GM03348 (cell line): ENCODE measurements around the gene SPDEF.

Experiments
- DNase-seq: peaks from one replicate; pipeline ENCODE4 v3.0.0; 2012; ENCODE audit warnings: low spot score

The SPDEF gene

DNA sequence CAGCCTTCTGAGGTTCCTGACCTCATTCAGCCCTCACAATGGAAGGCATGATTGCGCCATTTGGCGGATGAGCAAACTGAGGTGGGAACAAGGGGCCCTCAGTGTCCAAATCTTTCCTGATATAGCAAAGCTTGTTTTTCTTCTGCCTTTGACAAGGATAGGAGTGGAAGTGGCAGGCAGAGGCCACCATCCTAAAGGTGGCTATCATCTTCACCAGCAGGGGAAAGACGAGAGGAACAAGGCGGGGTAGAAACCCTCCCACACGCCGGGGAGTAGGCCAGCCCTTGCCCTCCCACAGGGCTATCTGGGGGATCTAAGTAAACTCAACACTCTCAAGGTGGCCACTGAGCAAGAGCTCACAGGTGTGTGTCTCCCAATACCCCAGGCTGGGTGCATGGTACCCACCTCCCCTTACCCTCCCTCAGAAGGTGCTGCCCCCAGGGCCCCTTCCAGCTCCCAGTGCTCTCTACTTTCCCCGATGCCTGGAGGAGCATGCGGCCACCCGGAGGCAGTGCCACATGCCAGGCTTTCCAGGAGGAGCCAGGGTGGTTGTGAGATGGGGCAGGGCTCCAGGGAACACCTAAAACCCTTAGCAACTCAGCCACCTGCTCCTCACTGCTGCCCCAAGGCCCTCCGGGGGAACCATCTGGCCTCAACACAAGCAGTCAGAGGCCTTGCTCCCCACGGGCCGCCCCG lies 11.2 kb downstream of the SPDEF start:
- no peak for DNase-seq

DNA sequence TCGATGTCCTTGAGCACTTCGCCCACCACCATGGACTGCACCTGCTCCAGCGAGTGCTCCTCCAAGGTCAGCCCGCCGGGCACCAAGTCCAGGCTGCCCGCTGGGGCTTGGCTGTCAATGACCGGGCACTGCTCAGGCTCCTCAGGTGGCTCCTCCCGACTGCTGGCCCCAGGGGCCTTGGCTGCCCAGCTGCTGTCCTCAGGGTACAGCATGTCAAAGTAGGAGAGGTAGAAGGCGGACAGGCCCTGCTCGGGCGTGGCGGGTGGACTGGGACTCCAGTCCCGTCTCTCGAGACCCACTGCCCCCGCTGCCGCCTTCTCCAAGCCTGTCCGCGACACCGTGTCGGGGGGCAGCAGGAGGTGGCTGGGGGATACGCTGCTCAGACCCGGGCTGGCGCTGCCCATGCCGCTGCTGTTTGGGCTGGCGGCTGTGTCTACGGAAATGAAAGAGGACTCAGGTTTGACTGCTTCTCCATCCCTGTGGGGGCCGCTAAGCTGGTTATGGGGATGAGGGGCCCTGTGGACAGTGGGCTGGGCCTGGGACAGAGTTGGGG lies 12.0 kb downstream of the SPDEF start:
- DNase-seq, result no peak

DNA sequence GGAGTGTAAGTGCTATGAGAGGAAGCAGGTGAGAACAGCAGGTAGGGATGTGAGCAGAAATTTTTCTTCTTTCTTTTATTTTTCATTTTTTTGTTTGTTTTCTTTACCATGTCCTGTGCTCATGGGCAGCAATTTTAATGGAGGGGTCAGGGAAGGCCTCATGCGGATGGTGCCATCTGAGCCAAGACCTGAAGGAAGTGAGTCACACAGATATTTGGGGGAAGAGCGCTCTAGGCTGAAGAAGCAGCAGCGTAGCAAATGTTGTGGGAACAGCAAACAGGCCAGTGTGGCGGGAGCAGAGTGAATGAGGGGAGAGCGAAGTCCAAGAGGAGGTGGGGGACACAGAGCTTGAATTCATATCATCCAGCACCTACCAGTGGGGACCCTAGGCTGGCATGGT lies 12.7 kb downstream of the SPDEF start:
- DNase-seq, result no peak

DNA sequence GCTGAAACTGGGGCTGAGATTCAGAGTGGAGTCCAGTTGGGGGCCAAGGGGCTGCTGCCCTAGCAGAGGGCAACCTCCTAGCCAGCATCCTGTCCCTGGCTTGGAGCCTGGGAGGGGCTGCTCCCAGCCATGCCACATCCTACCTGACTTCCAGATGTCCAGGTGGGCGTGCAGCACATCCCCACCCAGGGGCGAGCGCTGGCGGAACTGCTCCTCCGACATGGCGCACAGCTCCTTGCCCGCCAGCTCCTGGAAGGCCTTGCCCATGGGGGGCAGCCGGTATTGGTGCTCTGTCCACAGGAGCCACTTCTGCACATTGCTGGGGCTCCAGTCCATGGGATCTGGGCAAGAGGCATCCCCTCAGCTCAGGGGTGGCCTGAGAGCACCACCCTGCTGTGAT lies 15.3 kb downstream of the SPDEF start:
- no peak for DNase-seq

DNA sequence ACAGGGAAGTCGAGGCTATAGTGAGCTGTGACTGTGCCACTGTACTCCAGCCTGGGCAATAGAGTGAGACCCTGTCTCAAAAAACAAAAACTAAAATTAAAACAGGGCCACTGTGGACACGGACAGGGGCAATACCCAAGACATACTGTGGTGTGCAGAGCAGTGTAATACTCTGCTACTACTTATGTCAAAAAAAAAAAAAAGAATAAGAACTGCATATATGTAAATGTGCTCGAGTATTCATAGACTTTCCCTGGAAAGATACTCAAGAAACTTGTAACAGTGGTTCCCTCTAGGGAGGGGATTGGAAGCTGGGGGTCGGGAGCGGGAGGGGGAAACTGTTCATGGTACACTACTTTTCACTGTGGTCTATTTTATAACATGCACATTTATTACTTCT lies 15.9 kb downstream of the SPDEF start:
- no peak for DNase-seq

DNA sequence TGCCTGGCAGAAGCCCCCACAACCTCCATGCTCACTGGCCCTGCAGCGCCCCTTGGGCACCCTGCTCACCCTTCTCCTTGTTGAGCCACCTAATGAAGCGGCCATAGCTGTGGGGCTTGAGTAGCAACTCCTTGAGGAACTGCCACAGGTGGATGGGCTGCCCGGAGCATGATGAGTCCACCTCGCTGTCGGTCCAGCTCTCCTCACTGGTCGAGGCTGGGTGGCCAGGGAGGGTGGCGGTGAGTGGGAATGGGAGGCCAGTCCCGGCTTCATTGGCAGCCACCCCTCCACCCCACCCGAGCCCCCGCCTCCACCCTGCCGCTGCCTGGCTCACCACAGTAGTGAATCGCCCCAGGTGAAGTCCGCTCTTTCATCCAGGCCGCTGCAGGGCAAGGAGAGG lies 16.9 kb downstream of the SPDEF start:
- no peak for DNase-seq

DNA sequence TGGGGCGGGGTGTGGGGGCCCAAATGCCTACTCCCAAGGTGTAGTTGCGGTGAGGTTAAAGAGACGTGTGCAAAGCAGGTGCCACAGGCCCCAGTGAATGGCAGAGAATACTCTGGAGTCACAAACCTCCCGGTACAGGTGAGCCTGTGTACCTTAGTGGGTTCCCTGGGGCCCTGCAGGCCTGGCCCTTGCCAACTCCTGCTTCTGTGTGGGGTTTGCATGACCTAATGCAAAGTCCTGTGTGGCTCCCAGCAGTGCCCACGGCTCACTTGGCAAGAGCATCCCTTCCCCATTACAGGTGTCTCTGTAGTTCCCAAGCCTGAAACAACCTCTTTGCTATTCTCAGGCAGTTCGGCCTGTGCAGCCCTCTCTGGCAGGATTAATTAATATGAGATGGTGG lies 17.5 kb downstream of the SPDEF start:
- DNase-seq, result no peak

DNA sequence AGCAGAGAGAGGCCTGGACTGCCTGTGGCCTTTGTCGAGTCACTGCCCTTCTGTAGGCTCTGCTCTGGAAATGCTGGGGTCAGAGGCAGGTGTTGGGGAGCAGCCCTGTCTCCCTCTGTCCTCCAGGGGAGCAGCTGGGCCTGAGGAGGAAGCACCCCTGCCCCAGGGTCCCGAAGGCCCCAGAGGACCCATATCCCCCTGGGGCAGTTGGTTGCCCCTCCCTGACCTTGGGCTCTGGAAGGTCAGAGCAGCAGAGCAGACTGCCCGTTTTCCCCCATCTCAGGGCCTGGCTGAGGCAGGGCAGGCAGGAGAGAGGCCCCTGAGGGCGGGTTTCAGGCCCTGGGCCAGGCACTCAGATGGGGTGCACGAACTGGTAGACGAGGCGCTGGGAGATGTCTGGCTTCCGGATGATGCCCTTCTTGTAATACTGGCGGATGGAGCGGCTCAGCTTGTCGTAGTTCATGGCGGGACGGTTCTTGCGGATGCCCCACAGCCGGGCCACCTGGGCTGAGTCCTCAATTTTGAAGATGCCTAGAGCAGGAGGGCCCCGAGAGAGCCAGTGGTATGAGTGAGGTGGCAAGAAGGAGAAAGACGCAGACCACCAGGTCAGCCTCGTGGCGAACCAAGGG lies 18.1 kb downstream of the SPDEF start:
- no peak for DNase-seq

DNA sequence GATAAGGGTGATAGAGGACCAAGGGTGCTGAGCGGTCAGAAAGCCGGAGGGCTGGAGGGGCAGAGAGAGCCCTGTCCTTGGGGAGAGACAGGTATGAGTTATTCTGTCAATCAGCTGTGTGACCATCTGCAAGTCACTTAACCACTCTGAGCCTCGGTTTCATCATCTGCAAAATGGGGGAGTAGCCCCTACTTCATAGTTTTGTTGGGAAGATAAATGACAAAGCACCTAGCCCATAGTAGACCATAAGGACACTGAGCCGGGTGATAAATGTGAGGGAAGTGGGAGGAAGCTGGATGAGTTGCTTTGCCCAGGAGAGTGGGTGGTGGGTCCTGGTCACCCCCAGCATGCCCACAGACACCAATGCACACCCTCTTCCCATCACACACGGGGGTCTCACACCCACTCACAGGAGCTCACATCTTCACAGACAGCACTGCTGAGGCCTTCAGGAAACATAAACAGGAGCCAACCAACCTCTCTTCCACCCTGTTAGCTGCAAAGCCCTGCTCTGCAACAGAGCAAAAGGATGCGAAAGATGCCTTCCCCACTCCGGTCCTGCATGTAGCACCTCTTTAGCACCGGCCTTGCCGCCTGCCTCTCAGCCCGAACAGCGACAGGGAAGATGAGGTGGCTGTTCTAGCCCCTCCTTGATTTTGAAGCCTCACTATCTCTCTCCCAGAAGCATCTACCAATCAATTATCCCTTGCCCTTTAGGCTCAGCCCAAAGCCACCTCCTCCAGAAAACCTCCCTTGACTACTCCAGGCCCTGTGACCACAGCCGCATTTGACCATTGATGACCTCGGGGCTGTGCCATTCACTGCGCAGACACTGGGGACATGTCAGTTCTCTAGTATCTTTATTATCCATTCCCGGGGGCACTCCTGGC lies 18.9 kb downstream of the SPDEF start:
- no peak for DNase-seq

DNA sequence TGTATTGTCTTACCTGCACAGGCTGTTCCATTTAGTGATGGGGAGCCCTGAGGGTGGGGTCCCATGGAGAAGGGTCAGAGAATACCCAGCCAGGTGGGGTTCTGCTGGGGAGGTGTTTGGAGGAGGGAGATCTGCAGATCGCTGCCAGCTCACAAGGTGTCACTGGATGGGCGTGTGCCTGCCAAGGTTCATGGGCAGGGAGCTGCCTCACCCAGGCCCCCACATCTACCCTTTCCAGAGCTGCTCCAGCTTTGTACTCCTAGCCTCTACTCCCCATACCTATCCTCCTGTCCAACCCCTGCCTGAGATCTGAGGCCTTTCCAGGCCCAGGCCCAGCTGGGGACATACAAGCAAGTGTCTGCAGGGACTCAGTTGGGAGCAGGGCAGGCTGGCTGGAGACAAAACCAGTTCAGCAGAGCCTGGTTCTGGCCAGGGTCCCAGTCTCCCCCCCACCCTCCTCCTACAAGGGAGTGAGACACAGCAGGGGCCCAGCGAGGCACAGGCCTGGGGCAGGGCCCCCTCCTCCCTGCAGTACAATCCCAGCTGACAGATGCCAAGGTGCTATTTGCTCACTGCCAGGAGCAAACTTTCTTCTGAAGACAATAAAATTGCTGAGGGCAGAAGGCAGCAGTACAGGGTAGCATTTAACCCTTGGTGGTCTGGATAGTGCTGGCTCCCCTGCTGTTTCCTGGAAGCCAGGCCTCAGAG lies 19.7 kb downstream of the SPDEF start:
- DNase-seq, result no peak

DNA sequence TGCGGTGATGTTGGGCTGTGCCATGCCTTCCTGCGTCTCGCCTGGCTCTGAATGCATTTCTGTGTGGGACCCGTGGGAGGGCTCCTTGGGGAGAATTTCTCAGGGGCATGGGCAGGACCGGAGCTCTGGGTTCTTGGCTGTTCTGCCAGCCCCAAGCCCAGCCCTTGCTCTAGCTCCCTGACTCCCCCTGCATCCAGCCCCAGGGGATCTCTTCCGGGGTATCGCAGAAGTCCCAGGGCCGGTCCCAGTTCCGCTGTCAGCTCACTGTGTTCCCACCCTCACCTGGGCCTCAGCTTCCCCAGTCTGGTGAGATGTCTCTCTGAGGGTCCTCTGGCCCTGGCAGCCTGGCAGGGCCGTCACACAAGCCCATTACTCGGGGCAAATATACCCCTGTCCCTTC lies 20.5 kb downstream of the SPDEF start:
- DNase-seq, result no peak

DNA sequence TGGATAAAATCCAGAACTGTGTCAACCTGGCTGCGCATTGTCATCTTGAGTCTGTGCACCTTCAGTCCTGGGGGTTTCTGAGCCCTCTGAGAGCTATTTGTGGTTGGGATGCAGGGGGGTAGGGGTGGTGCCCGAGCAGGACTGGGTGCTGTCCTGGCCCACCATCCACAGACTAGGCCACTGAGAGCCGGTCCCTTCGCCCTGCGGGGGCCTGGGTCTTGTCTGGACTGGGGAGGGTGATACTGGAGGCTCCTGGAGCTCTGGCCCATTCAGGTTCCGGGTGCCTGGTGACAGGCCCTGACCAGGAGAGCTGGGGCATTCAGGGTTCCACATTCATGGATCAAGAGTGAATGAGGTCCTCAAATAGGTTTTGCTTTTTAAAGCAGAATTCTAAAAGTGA lies 20.9 kb downstream of the SPDEF start:
- DNase-seq, result no peak

DNA sequence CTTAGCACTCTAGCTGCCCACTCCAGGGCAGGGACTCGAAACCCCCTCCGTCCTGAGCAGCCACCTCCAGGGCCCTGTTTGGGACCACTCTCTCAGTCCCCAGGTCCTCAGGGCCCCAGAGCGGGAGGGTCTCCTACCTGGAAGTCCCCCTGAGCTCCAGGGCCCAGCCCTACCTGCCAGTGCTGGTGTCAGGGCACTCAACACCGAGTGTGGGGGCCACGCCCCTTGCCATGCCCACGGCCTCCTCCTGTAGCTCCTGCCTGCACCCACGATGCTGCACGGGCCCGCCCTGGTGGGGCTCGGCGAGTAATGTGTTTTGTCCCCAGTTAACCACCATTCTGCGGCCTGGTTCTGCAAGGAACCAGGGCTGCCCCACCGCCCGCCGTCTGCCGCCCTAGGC lies 21.5 kb downstream of the SPDEF start:
- no peak for DNase-seq

DNA sequence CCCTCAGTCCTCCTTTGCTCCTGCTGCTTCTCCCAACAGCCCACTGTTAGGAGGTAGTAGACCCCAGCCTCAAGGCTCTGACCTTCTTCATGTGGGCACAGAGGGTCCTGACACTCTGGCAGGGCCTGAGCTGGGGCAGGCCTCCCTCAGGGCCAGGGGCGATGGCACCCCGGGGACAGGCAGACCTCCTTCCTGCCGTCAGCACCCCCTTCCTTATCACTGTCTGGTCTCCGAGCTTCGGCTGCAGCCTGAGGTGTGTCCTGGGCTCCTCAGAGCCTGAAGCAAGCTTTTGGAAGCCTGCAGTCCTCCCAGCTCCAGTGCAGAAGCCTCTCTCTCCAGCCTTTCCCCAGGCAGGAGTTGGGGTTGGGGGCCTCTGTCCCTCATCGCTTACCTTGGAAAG lies 22.0 kb downstream of the SPDEF start:
- DNase-seq, result no peak

DNA sequence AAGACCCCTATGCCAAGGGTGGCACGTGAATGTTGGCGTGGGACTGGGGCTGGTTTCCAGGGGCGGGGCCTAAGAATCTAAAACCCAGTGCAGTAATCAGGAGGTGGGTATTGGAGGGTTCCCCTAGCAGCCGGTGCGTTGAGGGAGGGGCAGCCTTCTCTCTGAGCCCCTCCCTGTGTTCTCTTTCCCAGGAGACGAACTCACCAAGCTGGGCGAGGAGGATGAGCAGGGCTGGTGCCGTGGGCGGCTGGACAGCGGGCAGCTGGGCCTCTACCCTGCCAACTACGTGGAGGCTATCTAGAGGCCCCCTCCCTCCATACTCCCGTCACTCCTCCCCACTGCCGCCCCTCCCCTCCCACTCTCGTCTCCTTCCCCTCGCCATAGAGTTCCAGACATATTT lies 23.9 kb downstream of the SPDEF start:
- DNase-seq, result no peak

DNA sequence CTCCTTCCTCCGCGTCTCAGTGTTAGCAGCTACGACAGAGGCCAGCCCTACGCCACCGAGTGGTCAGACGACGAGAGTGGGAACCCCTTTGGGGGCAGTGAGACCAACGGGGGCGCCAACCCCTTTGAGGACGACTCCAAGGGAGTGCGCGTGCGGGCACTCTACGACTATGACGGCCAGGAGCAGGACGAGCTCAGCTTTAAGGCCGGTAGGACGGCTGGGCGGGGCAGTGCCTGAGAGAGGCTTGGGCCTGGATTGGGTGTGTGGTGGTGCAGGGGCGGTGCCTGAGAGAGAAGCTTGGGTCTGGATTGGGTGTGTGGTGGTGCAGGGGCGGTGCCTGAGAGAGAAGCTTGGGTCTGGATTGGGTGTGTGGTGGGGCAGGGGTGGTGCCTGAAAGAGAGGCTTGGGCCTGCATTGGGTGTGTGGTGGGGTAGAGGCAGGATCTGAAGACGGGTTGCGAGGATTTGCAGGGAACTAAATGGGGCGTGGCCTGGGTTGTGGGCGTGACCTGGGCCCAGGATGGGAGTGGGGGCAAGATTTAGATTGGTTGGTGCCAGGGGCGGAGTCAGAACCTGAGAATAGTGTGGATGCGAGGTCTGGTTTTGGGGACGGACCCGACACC lies 24.4 kb downstream of the SPDEF start:
- no peak for DNase-seq

DNA sequence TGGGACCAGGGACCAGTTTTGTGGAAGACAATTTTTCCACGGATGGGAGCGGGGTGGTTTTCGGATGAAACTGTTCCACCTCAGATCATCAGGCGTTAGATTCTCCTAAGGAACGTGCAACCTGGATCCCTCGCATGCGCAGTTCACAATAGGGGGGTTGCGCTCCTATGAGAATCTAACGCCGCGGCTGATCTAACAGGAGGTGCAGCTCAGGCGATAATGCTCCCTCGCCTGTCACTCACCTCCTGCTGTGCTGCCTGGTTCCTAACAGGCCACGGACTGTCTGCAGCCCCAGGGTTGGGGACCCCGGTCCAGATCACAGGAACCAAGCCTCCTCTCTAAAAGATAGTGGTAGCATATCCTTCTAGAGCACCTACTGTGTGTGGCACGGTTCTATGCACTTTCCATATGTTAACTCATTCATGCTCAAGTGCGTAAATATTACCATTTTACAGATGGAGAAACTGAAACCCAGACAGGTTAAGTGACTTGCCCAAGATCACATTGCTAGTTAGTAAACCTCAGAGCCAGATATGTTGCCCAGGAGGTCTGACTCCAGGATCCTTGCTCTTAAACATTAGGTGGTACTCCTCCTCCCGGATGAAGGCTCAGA lies 25.3 kb downstream of the SPDEF start:
- DNase-seq, result no peak

DNA sequence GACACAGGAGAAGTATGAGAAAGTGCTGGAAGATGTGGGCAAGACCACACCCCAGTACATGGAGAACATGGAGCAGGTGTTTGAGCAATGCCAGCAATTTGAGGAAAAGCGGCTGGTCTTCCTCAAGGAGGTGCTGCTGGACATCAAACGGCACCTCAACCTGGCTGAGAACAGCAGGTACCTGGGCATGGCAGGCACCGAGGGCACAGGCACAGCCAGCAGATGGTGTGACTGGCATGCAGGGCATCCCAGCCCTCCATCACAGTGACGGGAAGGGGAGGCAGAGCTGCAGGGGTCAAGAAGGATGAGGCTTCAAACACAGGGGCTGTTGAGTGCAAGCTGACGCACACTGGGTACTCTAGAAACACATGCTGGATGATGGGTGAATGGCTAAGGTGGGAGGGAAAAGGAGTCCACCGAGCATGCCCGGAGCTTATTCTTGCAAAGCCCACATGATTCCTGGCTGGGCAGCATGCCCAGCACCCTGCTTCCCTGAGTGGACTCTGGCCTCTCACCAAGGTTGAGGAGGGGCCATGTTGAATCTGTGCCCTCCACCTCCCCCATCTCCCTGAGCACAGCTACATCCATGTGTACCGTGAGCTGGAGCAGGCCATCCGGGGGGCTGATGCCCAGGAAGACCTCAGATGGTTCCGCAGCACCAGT lies 26.3 kb downstream of the SPDEF start:
- DNase-seq, result no peak

DNA sequence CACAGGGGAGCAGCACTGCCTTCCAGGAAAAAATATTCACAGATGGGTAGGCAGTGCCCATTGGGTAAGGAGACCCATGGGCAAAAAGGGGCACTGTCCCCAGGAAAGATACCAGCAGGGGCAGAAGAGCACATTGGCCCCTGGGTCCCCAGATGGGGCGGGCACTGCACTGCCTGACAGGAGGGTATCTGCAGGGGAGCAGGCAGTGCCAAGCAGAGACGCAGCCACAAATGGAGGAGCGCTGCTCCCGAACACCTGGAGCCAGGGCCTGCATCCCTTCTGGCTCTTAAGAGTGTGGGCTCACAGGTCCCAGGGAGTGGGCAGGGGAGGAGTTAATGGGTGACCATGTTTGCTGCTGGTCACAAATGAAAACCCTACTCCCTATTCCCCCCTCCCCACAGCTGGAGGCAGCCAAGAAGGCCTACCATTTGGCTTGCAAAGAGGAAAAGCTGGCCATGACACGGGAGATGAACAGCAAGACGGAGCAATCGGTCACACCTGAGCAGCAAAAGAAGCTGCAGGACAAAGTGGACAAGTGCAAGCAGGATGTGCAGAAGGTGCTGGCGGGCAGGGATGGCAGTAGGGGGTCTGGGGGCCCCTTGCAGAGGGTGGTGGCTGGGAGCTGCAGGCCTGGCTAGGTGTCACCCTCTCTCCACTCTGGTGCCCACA lies 27.0 kb downstream of the SPDEF start:
- no peak for DNase-seq
